Stimulated activated CD4-positive, alpha-beta T cell treated with anti-CD3 and anti-CD28 coated beads, TNF-alpha, amount 100 ng/mL, for 48 hours (primary cell): ENCODE results near the gene OSBPL7.
A peak's percentile ranks its signal among the peaks of the same experiment; 100 is the strongest.

ENCODE experiments used
- DNase-seq, 3 donors: peaks; one replicate each; pipeline ENCODE4 v3.0.0-alpha.2; 2020; ENCODE audit warnings: low read depth in 3 of 3

OSBPL7 gene

DNA sequence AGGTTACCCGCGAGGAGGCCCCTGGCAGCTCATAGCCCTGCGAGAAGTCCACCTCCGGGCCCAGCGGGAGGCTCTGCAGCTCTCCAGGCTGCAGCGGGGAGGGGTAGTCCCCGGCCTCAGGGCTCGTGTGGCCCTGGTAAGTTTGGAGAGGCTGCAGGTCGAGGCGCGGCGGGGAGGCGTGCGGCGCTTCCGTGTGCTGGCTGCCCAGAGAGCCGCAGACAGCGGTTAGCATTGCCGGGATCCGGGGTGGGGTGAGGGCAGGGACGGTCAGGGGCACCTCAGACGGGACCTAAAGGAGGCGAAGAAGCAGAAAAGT, 26.6 kb upstream of the OSBPL7 start:
- no peak for DNase-seq

DNA sequence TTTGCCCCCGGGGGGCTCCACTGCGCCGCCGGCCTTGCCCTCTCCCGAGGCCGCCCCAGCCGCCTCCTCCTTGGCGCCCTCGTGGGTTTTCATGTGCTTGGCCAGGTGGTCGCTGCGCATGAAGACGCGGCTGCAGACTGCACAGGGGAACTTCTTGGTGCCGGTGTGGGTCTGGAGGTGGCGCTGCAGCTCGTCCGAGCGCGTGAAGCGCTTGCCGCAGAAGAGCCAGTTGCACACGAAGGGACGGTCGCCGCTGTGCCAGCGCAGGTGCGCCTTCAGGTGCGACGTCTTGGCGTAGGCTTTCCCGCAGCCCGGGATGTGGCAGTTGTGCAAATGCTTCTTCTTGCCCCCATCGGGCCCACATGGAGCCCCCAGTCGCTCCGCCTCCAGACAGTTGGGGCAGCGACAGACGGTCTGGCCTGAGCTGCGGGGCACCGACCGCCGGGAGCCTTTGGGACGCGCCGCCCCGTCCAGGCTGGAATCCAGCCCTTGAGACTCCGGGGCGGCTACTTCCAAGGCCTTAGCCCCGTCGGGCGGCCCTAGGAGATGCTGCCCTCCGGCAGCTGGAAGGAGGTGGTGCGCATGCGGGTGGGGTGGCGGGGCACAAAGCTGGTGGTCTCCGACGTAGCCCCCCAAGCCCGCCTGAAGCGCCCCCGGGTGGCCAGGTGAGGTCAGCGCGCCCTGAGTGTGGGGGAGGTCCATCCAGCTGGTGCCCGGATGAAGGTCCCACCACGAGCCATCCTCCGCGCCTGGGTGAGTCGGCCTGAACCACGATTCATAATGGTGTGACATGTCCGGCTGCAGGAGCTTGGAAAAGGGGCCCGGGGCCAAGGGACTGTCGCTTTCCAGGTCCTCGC, 26.0 kb upstream of the OSBPL7 start:
- DNase-seq: no peak

DNA sequence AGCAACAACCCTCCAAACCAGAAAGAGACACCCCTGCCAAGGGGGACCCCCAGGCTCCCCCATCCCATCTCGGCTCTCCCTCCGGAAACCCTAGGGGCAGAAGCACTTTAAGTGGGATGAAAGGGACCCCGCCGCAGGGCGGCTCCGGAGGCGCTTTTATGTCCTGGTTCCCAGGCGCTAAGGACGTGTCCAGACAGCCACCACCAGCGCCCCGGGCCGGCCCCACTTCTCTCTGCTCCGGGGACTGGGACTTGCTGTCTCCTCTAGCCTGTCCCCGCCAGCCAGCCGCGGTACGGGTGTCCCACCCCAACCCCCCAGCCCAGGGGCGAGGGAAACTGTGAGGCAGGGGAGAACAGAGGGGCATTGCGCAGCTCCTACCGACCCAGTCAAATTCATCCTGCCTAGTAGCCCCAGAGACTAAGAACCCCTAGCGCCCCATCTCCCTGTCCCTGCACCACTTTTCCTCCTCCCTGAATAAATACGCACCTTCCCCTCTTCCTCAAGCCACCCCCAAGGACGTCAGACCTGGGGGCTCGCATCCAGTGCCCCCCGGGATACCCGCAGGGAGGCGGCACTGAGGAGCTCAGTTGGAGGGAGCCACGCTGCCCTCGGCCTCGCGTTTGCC, 25.2 kb upstream of the OSBPL7 start:
- DNase-seq: no peak

DNA sequence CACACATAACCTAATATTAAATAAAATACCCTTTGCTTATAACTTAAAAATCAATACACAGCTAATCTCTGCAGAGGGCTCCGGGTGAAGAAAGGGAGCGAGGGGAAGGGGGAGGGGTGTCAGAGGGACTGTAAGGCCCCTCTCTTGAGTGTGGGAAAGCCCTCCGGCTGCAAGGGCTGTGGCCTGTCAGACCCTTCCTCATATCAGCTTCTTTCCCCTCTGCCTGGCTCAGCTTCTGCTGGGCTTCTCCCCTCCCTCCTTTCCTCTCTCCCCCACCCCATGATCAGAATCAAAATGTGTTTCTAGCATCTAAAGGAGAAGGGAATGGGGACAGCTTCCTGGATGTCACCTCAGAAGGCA, 24.1 kb upstream of the OSBPL7 start:
- no peak for DNase-seq

DNA sequence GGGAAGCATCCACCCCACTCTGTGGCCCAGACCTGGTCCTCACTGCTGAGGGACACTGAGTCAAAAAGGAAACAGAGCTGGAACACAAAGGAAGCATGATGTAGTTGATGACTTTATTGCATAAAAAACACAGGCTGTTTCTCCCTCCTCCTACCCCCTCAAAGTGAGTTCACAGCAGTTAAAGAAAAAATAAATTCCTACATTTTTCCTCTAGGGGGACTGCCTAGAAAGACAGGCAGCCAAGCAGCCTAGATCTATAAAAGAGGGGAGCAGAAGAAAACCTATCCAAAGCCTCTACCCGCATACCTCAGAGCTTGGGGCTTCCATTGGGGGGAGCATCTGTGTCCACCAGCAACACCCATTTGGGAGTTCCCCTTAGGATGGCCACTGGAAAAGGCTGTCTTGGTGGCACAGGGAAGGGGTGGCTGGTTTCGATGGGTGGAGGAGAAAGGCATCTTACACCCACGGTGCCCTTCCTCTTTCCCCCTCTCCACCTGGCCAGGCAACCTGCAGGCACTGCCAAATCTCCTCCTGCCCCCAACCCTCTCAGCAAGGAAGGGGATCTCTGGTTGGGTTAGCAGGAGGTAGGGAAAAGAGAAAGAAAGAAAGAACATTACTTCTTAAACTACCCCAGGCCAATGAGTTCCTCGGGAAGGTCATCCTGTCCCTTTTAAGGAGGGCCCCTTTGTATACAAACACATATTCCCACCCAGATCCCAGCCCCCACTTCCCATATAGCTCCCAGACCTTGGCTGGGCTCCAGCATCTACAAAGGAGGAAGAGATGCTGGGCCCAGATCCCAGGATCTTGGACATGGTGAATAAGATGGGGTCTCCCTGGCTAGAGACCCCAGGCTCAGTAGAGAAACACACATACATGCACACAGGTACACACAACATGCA, 23.5 kb upstream of the OSBPL7 start:
- DNase-seq: no peak

DNA sequence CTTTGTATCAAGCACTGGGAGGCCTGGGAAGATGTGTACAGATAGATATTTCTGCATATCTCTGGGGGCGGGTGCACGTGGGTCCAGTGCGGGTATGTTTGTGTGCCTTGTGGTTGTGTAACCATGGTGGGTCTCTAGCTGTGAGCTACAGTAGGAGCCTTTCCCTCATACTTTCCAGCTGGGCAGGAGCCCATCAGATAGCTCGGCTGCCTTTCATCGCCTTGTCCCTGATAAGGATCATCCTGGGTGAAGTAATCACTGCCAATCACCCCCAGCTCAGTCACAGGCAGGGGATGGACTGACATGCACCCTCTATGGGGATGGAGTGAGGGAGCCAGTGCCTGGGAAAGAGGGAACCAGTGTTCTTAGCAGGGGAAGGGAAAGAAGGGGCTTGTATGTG, 22.6 kb upstream of the OSBPL7 start:
- DNase-seq: no peak

DNA sequence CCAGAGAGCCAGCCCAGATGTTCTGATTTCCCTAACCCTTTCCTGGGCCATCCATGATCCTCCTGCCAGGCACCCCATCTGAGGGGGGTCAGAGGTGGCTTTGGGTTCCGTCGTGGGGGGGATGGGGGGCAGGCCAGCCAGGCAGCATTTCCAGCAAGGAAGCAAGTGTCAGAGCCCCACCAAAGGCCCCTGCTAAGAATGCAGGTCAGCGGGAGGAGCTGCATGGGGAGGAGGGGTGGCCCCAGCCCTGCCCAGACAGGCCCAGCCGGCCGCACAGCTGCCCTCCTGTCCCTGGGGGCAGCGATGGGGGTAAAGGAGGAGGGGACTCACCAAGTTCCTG, 21.8 kb upstream of the OSBPL7 start:
- DNase-seq: no peak

DNA sequence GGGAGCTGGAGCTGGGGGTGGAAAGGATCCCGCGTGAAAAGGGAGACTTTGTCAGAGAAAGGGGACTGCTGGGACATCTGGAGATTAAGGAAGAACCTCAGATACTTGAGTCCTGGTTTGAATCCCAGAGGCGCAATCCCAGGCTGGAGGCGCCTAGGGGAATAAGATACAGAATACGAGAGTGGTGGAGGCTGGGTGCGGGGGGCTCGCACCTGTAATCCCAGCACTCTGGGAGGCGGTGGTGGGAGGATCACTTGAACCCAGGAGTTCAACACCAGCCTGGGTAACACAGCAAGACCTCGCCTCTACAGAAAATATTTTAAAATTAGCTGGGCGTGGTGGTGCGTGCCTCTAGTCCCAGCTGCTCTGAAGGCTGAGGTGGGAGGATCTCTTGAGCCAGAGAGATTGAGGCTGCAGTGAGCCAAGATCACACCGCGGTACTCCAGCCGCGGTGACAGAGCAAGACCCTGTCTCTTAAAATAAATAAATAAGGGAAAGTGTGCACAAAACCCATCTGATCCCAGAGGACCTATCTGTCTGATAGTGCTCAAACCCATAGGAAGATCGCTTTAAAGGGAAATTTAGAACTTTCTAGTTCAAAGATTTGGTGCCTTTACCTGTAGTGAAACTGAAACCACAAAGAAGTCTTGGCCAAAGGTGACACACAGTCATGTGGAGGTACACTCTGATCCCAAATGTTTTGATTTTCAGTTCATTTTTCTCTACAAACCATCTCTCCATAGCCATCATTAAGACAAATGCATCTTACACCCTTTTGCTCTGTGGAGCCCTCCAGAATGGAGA, 20.1 kb upstream of the OSBPL7 start:
- DNase-seq: no peak

DNA sequence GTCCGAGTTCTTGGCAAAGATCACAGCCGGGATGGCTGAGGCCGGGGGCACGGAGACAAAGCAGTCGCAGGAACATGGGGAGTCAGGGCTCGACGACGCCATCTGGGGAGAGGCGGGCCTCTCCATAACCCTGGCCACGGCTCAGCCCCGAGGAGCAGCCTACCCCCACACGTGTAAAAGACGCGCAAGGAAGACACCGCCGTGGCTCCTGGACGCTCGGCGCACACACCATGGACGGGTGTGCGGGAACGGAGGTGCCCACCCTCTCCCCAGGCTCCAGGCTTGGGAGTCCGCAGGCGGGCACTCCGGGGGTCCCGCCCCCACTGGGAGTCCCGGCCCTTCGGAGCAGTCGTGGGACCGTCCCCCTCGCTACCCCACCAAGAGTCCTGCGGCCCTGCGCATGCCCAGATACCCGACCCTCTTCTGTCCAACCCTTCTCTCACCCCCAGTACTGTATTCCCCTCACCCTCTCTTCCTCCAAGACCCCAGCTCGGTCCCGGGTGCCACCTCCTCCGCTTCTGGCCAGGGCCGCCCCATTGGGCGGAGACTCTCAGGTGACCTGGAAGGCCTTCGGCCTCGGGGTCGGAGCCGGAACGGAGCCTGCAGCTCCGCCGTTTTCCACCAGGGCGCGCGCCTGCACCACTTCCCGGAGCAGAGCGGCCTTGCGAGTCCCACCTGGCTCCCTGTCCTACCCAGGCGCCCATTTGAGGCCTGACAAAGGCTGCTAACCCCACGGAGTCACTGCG, 19.3 kb upstream of the OSBPL7 start, which contains the start of gene SCRN2:
Gene SCRN2, minus strand, starts transcription at position 532 of the 746 bp plus-strand sequence. Its CDS starts 430 bp downstream, at position 102.
- DNase-seq: peak; percentile 79 to 87 (median 83)

DNA sequence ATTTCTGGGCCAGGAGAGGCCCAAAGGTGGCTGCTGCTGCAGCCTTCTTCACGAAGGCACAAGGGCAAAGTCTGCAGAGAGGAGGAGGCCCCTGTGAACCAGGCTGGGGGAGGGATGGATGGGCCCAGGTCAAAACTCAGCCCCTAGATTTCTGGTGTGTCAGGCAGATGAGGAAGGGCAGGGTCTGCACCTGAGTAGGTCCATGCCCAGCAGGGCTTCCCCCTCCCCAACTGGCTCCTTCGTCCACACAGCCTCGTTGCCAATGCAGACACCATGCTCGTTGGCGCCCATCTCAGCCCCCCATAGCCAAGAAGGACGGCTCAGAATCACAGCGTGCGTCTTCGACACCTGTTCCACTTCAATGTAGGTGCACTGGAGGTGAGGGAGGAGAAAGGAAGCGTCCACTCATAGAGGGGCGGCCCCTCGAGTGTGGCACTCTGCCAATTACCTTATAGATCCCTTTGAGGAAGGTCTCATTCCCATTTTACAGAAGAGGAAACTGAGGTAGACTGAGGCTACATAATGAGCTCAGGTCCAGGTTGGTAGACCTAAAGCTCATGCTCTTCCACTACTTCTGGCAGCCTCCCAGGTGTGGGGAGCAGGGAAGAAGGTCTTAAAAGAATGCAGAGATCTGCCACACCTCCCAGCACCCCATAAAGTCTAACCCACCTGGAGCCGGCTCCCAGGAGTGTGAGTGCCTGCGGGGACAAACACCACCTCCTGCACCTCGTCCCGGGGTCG, 18.6 kb upstream of the OSBPL7 start:
- DNase-seq: no peak

DNA sequence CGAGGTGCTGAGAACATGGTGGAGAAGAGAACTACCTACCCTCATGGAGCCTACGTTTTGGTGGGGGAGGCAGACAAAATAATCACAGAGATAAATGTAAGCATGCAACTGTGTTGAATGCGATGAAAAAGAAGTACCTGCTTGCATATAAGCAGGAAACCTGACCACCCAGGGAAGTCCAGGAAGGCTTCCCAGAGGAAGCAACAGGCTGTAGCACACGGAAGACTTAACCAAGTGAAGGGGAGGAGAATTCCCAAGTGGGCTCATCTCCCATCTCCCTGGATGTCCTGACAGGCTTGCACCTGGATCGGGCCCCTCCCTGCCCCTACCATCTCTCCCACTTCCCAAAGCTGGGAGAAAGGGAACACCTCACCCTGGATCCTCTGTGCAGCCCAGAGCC, 17.5 kb upstream of the OSBPL7 start:
- no peak for DNase-seq

DNA sequence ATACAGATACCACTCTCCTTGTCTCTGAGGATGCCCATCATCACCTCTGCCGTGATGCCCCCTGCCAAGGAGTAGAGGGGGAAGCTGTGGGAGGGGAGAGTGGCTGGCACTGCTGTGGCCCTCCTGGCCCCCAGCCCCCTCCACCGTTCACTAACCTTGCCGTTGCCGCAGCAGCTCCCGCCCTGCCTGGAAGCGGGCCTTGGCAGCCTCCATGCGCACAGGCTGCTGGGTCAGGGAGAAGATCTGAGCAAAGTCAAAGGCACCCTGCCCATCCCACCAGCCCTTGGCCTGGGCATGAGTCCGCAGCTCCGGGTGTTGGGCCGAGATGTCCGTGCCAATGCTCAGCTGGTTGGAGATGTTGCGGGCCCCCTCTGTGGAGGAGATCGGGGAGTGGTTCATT, 17.0 kb upstream of the OSBPL7 start:
- no peak for DNase-seq

DNA sequence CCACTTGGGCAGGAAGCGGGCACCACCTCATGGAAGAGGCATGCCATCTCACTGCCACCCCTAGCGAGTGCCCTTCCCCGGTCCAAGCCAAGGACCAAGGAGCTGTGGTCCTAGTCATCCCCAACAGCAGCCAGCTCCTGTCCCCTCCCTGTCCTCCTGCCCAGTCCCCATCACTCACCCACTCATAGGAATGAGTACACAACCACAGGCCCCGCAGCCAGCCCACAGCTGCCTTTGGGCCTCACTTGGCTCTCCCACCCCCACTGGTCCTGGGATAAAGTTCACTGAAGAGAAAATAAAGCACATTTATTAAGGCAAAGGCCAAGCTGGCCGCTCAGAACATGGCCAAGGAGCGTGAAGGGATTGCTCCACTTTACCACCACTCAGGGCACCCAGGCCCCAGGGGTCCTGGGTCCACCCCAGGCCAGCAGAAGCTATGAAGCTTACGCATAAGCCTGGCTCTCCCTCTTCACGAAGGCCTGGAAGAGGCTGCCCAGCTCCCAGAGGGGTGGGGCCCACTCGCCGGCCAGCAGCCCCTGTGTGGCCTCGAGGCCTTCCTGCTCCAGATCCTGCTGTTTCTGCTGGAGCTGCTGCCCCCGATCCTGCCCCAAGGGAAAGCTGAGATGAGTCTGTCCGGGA, 15.9 kb upstream of the OSBPL7 start:
- DNase-seq: no peak

DNA sequence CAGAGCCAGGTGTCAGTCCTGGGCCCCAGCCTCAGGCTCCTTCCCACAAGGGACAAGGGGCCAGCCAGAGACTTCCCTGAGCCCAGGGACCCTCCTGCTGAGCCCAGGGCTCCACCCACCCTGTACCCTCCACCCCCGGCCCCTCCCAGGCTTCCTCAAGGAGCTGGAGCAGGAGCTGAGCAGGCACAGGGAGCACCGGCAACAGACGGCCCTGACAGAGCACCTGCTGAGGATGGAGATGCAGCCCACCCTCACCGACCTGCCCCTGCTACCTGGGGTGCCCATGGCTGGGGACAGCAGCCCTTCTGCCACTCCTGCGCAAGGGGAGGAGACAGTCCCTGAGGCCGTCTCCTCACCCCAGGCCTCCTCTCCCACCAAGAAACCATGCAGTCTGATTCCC, 15.0 kb upstream of the OSBPL7 start:
- DNase-seq: no peak

DNA sequence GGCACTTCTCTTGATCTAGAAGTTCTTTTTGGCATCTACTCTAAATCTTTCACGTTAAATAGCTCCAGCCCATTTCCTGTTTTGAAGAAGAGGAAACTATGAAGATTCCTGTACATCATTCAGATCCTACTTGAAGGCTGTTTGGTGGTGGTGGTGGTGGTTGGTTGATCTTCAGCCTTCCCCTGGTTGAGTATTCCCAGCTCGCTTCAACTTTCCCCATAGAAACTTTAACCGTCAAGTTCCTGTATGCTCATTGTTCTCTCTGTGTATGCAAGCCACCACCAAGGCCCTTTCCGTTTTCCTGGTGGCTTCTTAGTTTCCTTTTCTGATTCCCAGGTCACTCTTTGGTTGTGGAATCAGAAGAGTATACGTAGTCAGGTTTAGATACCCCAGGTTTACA, 13.2 kb upstream of the OSBPL7 start:
- DNase-seq: no peak

DNA sequence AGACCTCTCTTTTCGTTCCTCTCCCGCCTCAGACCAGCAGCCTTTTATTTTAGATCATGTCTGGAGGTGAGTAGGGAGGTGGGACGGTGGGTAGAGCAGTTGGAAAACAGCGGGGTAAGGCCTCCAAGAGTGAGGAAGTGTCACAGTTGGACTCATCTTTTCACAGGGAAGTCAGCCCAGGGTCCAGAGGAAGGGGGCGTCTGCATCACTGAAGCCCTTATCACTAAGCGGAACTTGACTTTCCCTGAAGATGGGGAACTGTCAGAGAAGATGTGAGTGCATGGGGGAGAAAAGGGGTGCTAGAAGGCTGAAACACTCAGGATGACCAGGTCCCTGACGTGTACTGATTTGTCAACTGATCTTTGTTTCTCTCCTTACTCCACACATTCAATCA, 10.3 kb upstream of the OSBPL7 start:
- DNase-seq: no peak

DNA sequence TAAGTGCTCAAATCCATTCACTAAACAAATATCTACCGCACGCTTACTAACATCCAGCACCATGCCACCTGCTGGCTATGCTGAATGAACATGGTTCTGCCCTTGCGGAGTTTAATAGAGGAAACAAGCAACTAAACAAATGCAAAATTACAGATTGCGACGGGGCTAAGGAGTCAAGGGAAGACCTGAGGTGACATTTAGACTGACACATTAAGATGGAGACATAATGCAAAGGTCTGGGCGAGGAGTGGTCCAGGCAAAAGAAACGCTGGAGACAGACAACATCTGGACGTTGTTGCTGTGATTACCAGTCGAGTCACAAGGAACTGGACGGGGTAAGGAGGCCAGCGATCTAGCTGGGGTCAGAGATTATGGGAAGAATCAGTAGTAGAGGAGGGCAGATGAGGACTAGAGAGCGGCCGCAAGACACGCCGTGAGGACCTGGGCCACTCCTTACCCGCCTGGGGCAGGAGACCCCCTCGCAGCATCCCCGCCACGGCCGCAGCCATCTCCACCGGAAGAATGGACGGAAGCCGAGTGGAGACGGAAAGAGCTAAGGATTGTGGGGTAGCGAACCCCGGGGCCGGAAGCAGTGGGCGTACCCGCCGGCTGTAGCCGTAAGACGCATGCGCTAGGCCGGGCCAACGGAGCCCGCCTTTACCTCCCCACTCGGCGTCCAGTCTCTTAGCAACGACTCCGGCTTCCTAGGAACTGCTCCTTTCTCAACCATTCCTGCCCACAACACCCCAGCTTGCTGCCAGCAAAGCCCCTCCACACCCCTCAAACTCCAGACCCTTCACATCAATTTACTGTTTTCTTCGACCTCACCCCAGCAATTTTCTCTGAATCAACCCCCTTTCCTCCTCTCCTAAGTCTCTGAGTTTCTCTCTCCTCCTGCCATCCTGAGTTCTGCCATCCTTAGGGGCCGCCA, 9.7 kb upstream of the OSBPL7 start, which contains the start of the genes LRRC46 and MRPL10:
Gene LRRC46, plus strand, starts transcription at position 668 of the 931 bp plus-strand sequence. CDS start 320 bp downstream, outside the sequence.
Gene MRPL10, minus strand, starts transcription at position 539 of the 931 bp plus-strand sequence. Its CDS starts 30 bp downstream, at position 509.
- DNase-seq: peak; percentile 87 to 90 (median 87)

DNA sequence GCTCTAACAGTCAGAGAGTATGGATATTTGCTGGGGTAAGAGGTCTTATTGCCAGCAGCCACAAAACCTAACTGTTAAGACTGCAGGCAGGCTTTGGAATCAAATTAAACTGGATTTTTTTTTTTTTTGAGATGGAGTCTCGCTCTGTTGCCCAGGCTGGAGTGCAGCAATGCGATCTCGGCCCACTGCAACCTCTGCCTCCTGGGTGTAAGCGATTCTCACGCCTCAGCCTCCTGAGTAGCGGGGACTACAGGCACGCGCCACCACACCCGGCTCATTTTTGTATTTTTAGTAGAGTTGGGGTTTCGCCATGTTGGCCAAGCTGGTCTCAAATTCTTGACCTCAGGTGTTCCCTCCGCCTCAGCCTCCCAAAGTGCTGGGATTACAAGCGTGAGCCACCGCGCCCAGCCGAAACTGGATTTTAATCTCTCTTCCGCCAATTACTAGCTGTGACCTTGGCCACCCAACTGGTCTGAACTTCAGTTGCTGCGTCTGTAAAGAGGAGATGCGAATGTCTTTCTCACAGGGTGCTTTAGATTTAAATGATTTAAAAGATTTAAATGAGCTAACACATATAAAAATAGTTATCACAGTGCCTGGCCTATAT, 8.9 kb upstream of the OSBPL7 start:
- no peak for DNase-seq
